ENCODE results near the gene SLC25A28.

DNA sequence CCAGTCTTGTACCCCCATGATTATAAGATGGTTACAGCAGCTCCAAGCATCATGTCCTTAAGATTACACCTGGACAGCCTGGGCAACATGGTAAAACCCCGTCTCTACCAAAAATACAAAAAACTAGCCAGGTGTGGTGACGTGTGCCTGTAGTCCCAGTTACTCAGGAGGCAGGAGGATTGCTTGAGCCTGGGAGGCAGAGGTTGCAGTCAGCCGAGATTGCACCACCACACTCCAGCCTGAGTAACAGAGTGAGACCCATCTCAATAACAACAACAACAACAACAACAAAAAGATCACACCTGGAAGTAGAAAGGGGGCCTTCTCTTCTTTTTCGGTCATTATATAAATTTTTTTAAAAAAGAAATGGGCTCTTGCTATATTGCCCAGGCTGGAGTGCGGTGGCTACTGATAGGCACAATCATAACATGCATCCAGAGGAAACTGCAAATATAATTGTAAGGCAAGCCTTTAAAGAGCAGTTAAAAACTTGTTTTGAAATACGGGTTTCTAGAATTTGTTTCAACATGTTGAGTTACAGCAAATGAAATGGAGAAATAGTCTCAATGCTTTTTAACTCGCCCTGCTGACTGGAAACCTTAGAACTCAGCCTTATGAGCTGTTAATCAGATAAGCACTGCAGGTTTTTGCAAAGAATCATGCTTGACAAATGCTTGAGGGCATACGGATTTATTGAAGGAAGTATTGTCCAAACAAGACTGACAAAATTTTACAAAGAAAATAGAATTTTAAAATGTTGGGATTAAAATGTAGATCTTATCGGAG lies 34.3 kb upstream of the SLC25A28 start:
- TF ChIP-seq, protein P1, sequence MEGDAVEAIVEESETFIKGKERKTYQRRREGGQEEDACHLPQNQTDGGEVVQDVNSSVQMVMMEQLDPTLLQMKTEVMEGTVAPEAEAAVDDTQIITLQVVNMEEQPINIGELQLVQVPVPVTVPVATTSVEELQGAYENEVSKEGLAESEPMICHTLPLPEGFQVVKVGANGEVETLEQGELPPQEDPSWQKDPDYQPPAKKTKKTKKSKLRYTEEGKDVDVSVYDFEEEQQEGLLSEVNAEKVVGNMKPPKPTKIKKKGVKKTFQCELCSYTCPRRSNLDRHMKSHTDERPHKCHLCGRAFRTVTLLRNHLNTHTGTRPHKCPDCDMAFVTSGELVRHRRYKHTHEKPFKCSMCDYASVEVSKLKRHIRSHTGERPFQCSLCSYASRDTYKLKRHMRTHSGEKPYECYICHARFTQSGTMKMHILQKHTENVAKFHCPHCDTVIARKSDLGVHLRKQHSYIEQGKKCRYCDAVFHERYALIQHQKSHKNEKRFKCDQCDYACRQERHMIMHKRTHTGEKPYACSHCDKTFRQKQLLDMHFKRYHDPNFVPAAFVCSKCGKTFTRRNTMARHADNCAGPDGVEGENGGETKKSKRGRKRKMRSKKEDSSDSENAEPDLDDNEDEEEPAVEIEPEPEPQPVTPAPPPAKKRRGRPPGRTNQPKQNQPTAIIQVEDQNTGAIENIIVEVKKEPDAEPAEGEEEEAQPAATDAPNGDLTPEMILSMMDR (IDR thresholded peaks at IDR 0.05) = no peak
- no peak for TF ChIP-seq EP300 (IDR thresholded peaks at IDR 0.05; ENCODE audit: low read depth)

Data from transverse colon (tissue), 3 donors.